Body of pancreas (tissue), 4 donors: ENCODE results near the gene CSN1S1. TPM values are rescaled to one million over a fixed set of nuclear protein-coding genes. Genes with fewer than 3 reads are reported as not detected.

Experiments
- ATAC-seq: fragments of 150-250 bp; one replicate; pipeline ENCODE4 v1.9.1; 2016
- DNase-seq, 4 donors: peaks; one replicate each; pipeline ENCODE4 v3.0.0-alpha.2; 2019
- H3K27ac ChIP-seq, 4 donors: fragments of 200-600 bp; sonication (generic); 1 replicate in 3 of 4; 2 replicates in 1 of 4; pipeline versions ENCODE4 v1.5.1 to v1.6.1; 2016 to 2019; ENCODE audit warnings: mild to moderate bottlenecking in 1 of 4, mixed read lengths in 1 of 4, moderate library complexity in 1 of 4
- H3K27me3 ChIP-seq, 2 donors: fragments of 200-600 bp; sonication (generic); one replicate each; pipeline ENCODE4 v1.6.0; 2016; ENCODE audit warnings: mild to moderate bottlenecking in 1 of 2
- H3K36me3 ChIP-seq, 2 donors: fragments of 200-600 bp; sonication (generic); replicated peaks in 1 of 2; 2 replicates each; pipeline ENCODE4 v1.5.1; 2016; ENCODE audit warnings: low read depth in 2 of 2; ENCODE audit not compliant: insufficient read depth in 1 of 2
- H3K4me1 ChIP-seq: fragments of 200-600 bp; sonication (generic); one replicate; pipeline ENCODE4 v1.6.0; 2016
- H3K4me3 ChIP-seq, 2 donors: fragments of 200-600 bp; sonication (generic); 1 replicate in 1 of 2; 2 replicates in 1 of 2; pipeline ENCODE4 v1.5.1; 2016 to 2019
- H3K9me3 ChIP-seq, 3 donors: fragments of 200-600 bp; sonication (generic); 1 replicate in 2 of 3; 2 replicates in 1 of 3; pipeline ENCODE4 v1.5.1; 2016
- CTCF ChIP-seq, 7 experiments: fragments of 450-650 bp in 4 of 7; fragments of 200-600 bp in 3 of 7; sonication (generic) in 3 of 7; IDR thresholded peaks; one replicate each; pipeline ENCODE4 v1.5.1; 2016 to 2019; ENCODE audit warnings: antibody characterized with exemption in 7 of 7
- POLR2A ChIP-seq, 3 donors: fragments of 450-650 bp; IDR thresholded peaks; one replicate each; pipeline ENCODE4 v1.6.1; 2016; ENCODE audit warnings: antibody characterized with exemption in 3 of 3, mild to moderate bottlenecking in 2 of 3
- WGBS, 2 donors: methylation state at CpG; one replicate each; pipeline ENCODE4 v1.1.5; 2017; 5-methylcytosine and 5-hydroxymethylcytosine counted together
- intact Hi-C: fragments of 100-400 bp; cut with DNase I; formaldehyde crosslinking; loops from one replicate; pipeline ENCODE4 v1.15.1; 2023
- total RNA-seq, 2 donors: library from RNA; depleted of rRNA; stranded (reverse); fragments of >200 nt; gene quantifications; one replicate each; pipeline ENCODE4 v1.1.0, GENCODE V29; 2016

The CSN1S1 gene
- total RNA-seq, 2 donors from 2014 or later: 2.3 TPM; not detected in 1

GRCh38 chr4:69984030-69984443 is 53.2 kb downstream of the CSN1S1 start:
- no peaks in the 10 kb centered on the region for H3K9me3 ChIP-seq
- no peaks in the 10 kb centered on the region for H3K36me3 ChIP-seq
- H3K4me3 ChIP-seq: no peak overlapping the region
- WGBS, 2 donors: 30 to 41% methylated on average over 2 of the region's 2 CpGs
- H3K27me3 ChIP-seq: no peaks in the 10 kb centered on the region
- DNase-seq: peak; percentile 31 to 67 (median 66)
- TF ChIP-seq CTCF (IDR thresholded peaks at IDR 0.05) (no peak), POLR2A (IDR thresholded peaks at IDR 0.05) (no peak)
- no peak overlapping the region for H3K27ac ChIP-seq
- intact Hi-C loops: no loop called here
- peaks cover 3% of the 10 kb centered on the region for H3K4me1 ChIP-seq
- ATAC-seq: peak; percentile 97

GRCh38 chr4:69986663-69987062 is 55.8 kb downstream of the CSN1S1 start:
- Histone ChIP-seq H3K27me3 (no peaks in the 10 kb centered on the region), H3K27ac (no peak overlapping the region), H3K9me3 (no peaks in the 10 kb centered on the region), H3K4me3 (no peak overlapping the region), H3K4me1 (peaks cover 3% of the 10 kb centered on the region), H3K36me3 (no peaks in the 10 kb centered on the region)
- ATAC-seq: no peak
- TF ChIP-seq CTCF (IDR thresholded peaks at IDR 0.05) (no peak), POLR2A (IDR thresholded peaks at IDR 0.05) (no peak)
- WGBS, 2 donors: 51 to 57% methylated on average over 1 of the region's 1 CpG
- intact Hi-C loops: no loop called here
- no peak for DNase-seq

GRCh38 chr4:69991016-69991415 is 60.1 kb downstream of the CSN1S1 start:
- H3K9me3 ChIP-seq: no peaks in the 10 kb centered on the region
- no peak for ATAC-seq
- H3K27ac ChIP-seq: no peak overlapping the region
- no peaks in the 10 kb centered on the region for H3K4me1 ChIP-seq
- no peak for TF ChIP-seq CTCF (IDR thresholded peaks at IDR 0.05)
- no peak for DNase-seq
- no peaks in the 10 kb centered on the region for H3K27me3 ChIP-seq
- no peaks in the 10 kb centered on the region for H3K36me3 ChIP-seq
- WGBS, 2 donors: 59 to 71% methylated on average over 4 of the region's 4 CpGs
- H3K4me3 ChIP-seq: no peak overlapping the region
- intact Hi-C loops: no loop called here

GRCh38 chr4:69994782-69995181 is 63.9 kb downstream of the CSN1S1 start:
- no peak overlapping the region for H3K4me3 ChIP-seq
- no peak overlapping the region for H3K27ac ChIP-seq
- intact Hi-C loops: no loop called here
- WGBS, 2 donors: 50 to 56% methylated on average over 5 of the region's 5 CpGs
- DNase-seq (no peak), ATAC-seq (no peak)
- TF ChIP-seq POLR2A (IDR thresholded peaks at IDR 0.05): no peak
- TF ChIP-seq CTCF (IDR thresholded peaks at IDR 0.05): no peak
- no peaks in the 10 kb centered on the region for H3K9me3 ChIP-seq
- no peaks in the 10 kb centered on the region for H3K36me3 ChIP-seq
- no peaks in the 10 kb centered on the region for H3K4me1 ChIP-seq
- no peaks in the 10 kb centered on the region for H3K27me3 ChIP-seq

GRCh38 chr4:69995526-69996016 is 64.7 kb downstream of the CSN1S1 start, which contains the start of gene STATH:
TSS of gene STATH (plus strand) at chr4:69995966. CDS start at chr4:69998438, 2,472 bp downstream.
- WGBS, 2 donors: 57 to 60% methylated on average over 3 of the region's 3 CpGs
- no peaks in the 10 kb centered on the region for H3K27me3 ChIP-seq
- TF ChIP-seq CTCF (IDR thresholded peaks at IDR 0.05): no peak
- no peak for TF ChIP-seq POLR2A (IDR thresholded peaks at IDR 0.05)
- H3K27ac ChIP-seq: no peak within 1 kb of the TSS
- intact Hi-C loops: no loop called here
- ATAC-seq (no peak), DNase-seq (no peak)
- H3K36me3 ChIP-seq: no peaks in the 10 kb centered on the region
- H3K9me3 ChIP-seq: no peaks in the 10 kb centered on the region
- no peak within 1 kb of the TSS for H3K4me3 ChIP-seq
- H3K4me1 ChIP-seq: no peaks in the 10 kb centered on the region
